Measurements from ENCODE around the gene RPE. TPM values are rescaled to one million over a fixed set of nuclear protein-coding genes. Genes with fewer than 3 reads are reported as not detected.

Gene RPE
- total RNA-seq, 2 donors from 2014 or later = 58.4 TPM

- Mint-ChIP-seq H3K4me1 (peaks cover 31% of the 10 kb centered on the region), H3K27ac (peak overlapping the region; percentile 70), H3K9me3 (no peaks in the 10 kb centered on the region), H3K27me3 (ENCODE audit: insufficient read depth) (peaks cover 24% of the 10 kb centered on the region), H3K36me3 (ENCODE audit: low read depth) (no peaks in the 10 kb centered on the region), H3K4me3 (peak overlapping the region; percentile 20)
- Histone ChIP-seq H3K27ac (ENCODE audit: low read depth, low read length) (no peak overlapping the region), H3K9me3 (ENCODE audit: control insufficient read depth, low read length) (no peaks in the 10 kb centered on the region), H3K9ac (ENCODE audit: extremely low read depth, low read length, poor library complexity, severe bottlenecking) (no peak overlapping the region), H3K27me3 (ENCODE audit: control insufficient read depth, insufficient read depth, low read length, poor library complexity, severe bottlenecking) (peaks cover 30% of the 10 kb centered on the region), H3K36me3 (ENCODE audit: control insufficient read depth, insufficient read depth, low read length) (no peaks in the 10 kb centered on the region), H3K4me1 (ENCODE audit: control insufficient read depth, insufficient read depth, low read length) (peaks cover 12% of the 10 kb centered on the region), H3K4me3 (ENCODE audit: low read length) (peak overlapping the region; percentile 29)
- no peak for TF ChIP-seq CTCF (conservative IDR thresholded peaks at IDR 0.05)
- no peak for DNase-seq
- 53 to 80% methylated on average over 1 to 3 of the region's 3 CpGs for WGBS, 2 experiments (ENCODE audit: insufficient coverage in 1 of 2, insufficient read length in 1 of 2)
These were observed 16.6 kb upstream of the RPE start for GRCh38 chr2:209985874-209986273.

GRCh38 chr2:209986415-209986814 lies 16.0 kb upstream of the RPE start:
- H3K9me3 ChIP-seq (ENCODE audit: control insufficient read depth, low read length) = no peaks in the 10 kb centered on the region
- no peak for DNase-seq
- no peak overlapping the region for H3K9ac ChIP-seq (ENCODE audit: extremely low read depth, low read length, poor library complexity, severe bottlenecking)
- H3K4me1 ChIP-seq (ENCODE audit: control insufficient read depth, insufficient read depth, low read length) = peaks cover 12% of the 10 kb centered on the region
- H3K36me3 ChIP-seq (ENCODE audit: control insufficient read depth, insufficient read depth, low read length) = no peaks in the 10 kb centered on the region
- H3K27ac ChIP-seq (ENCODE audit: low read depth, low read length) = no peak overlapping the region
- Mint-ChIP-seq H3K4me1 (peaks cover 31% of the 10 kb centered on the region), H3K27ac (peak overlapping the region; percentile 31), H3K9me3 (no peaks in the 10 kb centered on the region), H3K27me3 (ENCODE audit: insufficient read depth) (peaks cover 28% of the 10 kb centered on the region), H3K4me3 (no peak overlapping the region), H3K36me3 (ENCODE audit: low read depth) (no peaks in the 10 kb centered on the region)
- WGBS, 2 experiments (ENCODE audit: insufficient coverage in 1 of 2, insufficient read length in 1 of 2) = 85 to 96% methylated on average over 2 of the region's 2 CpGs
- TF ChIP-seq CTCF (conservative IDR thresholded peaks at IDR 0.05) = no peak
- peak overlapping the region; percentile 29 for H3K4me3 ChIP-seq (ENCODE audit: low read length)
- peaks cover 35% of the 10 kb centered on the region for H3K27me3 ChIP-seq (ENCODE audit: control insufficient read depth, insufficient read depth, low read length, poor library complexity, severe bottlenecking)

GRCh38 chr2:209988010-209988409 lies 14.4 kb upstream of the RPE start:
- Histone ChIP-seq H3K27me3 (ENCODE audit: control insufficient read depth, insufficient read depth, low read length, poor library complexity, severe bottlenecking) (peaks cover 42% of the 10 kb centered on the region), H3K4me1 (ENCODE audit: control insufficient read depth, insufficient read depth, low read length) (peaks cover 12% of the 10 kb centered on the region), H3K9ac (ENCODE audit: extremely low read depth, low read length, poor library complexity, severe bottlenecking) (no peak overlapping the region), H3K36me3 (ENCODE audit: control insufficient read depth, insufficient read depth, low read length) (no peaks in the 10 kb centered on the region), H3K4me3 (ENCODE audit: low read length) (no peak overlapping the region), H3K27ac (ENCODE audit: low read depth, low read length) (no peak overlapping the region), H3K9me3 (ENCODE audit: control insufficient read depth, low read length) (no peaks in the 10 kb centered on the region)
- no peak for TF ChIP-seq CTCF (conservative IDR thresholded peaks at IDR 0.05)
- 52 to 56% methylated on average over 3 to 4 of the region's 4 CpGs for WGBS, 2 experiments (ENCODE audit: insufficient coverage in 1 of 2, insufficient read length in 1 of 2)
- no peaks in the 10 kb centered on the region for H3K9me3 Mint-ChIP-seq
- peaks cover 31% of the 10 kb centered on the region for H3K4me1 Mint-ChIP-seq
- no peak overlapping the region for H3K4me3 Mint-ChIP-seq
- no peak overlapping the region for H3K27ac Mint-ChIP-seq
- peaks cover 32% of the 10 kb centered on the region for H3K27me3 Mint-ChIP-seq (ENCODE audit: insufficient read depth)
- DNase-seq = no peak
- no peaks in the 10 kb centered on the region for H3K36me3 Mint-ChIP-seq (ENCODE audit: low read depth)
